PC-9 (cell line): ENCODE data around the gene MPC1L.

ENCODE experiments used
- CTCF ChIP-seq: fragments of 200-600 bp; sonication (generic); conservative IDR thresholded peaks from 2 replicates; pipeline ENCODE4 v1.6.1; 2017; ENCODE audit warnings: mixed run types, antibody characterized with exemption, mild to moderate bottlenecking, moderate library complexity
- EZH2 ChIP-seq: fragments of 200-600 bp; sonication (generic); IDR thresholded peaks from 2 replicates; pipeline ENCODE4 v1.8.0; 2017; ENCODE audit warnings: antibody characterized with exemption, low read depth

GRCh38 chrX:40581336-40581920 is 41.8 kb upstream of the MPC1L start:
- TF ChIP-seq CTCF (no peak), EZH2 (no peak)
